GM12892 (cell line): ENCODE measurements around the gene S1PR2.

Experiments used
- POLR2A ChIP-seq: IDR thresholded peaks from 2 replicates; pipeline ENCODE4 v1.6.1; 2011; ENCODE audit warnings: low read depth, low read length, control low read depth
- POLR2AphosphoS5 ChIP-seq: IDR thresholded peaks from 2 replicates; pipeline ENCODE4 v1.6.1; 2011; ENCODE audit warnings: low read depth, low read length, control low read depth

- no peak for TF ChIP-seq POLR2A
- no peak for TF ChIP-seq POLR2AphosphoS5
Observed at GRCh38 chr19:10233946-10234345, 2.8 kb upstream of the S1PR2 start.
